HG03064 (cell line): ENCODE data around the gene MEAF6.
A peak's percentile ranks its signal among the peaks of the same experiment; 100 is the strongest.

Experiments used
- ATAC-seq: cut with Tn5 transposase; IDR thresholded peaks from one replicate; pipeline ENCODE4 v1.9.1; 2021; ENCODE audit warnings: low read depth; ENCODE audit not compliant: unreplicated experiment

The MEAF6 gene

DNA sequence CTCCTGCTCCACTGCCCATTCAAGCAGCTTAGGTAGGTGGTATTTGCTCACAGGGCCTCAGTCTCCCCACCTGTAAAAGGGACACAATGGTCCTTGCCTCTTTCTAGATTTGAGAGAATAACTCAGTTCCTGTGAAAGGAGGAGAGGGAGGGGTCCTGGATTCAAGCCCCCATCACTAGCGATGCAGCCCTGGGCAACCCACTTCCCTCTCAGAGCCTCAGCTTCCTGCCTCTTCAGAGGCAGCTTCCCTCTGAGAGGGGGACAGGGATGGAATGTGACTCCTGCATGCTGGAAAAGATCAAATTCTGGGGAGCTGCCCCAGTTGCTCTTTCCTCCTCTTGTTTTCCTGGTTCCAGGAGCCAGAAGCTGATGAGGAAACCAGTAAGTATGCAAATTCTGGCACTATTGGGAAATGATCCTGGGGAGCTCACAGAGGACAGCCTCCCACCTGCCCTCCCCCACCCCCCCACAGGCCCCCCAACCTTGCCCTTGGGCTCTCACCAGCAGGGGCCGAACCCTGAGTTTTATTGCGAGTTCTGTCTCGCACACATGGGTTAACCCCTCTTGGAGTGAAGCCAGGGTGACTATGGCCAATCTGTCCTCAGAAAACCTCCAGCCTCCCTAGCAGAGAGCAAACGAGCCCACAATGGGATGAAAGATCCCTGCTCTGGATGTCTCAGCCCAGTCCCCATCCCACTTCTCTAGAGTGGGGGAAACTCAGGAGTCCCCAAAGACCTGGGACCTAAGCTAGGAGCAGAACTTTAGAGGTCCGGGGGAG is 28.5 kb downstream of the MEAF6 start:
- ATAC-seq = no peak

DNA sequence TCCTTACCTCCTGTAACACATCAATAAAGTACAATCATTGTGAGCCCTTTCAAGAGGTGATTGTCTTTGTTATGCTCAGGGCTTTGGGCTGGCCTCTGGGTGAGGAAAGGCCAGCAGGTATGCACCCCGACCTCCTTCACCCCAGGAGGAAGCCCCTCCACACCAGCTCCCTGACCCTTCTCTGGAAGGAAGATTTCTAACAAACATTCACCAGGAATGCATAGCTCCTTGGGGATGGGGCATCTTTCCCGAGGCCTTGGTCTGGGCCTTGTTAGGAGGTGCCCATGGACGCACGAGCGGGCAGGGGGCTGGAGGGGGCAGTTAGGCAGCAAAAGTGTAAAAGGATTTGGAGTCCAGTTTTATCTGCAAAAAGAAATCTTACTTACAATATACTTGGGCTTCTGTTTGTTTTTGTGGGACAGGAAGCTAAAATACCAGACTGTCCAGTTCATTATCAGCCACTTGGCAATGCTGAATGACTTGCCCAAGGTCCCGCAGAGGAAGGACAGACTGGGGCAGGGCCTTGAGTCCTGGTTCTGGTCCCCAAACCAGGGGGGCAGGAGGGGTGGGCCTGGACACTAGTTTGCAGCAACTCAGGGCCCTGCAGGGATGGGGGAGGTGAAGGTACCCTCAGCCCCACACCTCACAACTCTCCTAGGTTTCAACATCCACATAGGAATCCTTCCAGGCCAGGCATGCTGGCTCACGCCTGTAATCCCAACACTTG is 30.1 kb downstream of the MEAF6 start:
- ATAC-seq = no peak

DNA sequence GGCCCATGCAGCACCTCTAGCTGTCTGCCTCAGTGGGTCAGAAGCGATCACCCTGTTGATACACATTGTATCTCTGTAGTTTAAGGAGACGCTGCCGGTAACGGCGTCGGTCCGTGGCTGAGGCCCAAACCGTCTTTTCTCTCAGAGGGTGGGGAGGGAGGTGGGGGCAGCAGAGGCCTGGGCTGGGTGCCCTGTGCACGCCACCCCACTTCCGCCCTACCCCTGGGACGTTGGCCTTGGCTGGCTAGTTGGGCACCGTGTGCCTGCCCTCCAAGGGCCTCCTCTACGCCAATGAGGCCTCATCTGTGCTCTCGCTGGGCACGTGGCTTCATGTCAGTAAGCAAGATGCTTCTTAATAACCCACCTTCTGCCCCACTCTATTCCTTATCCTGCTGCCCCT is 30.8 kb downstream of the MEAF6 start:
- ATAC-seq = no peak

DNA sequence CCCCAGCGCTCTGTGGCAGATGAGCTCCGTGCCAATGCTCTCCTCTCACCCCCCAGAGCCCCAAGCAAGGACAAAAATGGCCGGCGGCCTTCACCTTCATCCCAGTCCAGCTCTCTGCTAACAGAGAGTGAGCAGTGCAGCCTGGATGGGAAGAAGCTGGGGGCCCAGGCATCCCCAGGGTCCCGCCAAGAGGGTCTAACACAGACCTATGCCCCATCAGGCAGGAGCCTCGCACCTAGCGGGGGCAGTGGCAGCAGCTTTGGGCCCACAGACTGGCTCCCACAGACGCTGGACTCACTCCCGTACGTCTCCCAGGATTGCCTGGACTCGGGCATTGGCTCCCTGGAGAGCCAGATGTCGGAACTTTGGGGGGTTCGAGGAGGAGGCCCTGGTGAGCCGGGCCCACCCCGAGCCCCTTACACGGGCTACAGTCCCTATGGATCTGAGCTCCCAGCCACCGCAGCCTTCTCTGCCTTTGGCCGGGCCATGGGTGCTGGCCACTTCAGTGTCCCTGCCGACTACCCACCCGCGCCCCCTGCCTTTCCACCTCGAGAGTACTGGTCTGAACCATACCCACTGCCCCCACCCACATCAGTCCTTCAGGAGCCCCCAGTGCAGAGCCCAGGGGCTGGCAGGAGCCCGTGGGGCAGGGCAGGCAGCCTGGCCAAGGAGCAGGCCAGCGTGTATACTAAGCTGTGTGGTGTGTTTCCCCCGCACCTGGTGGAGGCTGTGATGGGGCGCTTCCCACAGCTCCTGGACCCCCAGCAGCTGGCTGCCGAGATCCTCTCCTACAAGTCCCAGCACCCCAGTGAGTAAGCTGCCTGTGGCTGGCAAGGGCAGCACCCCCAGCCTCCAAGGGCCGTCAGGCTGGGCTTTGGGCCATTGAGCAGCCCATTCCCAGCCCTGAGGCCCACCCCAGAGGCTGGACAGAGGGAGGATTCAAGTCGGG is 31.5 kb downstream of the MEAF6 start:
- ATAC-seq = no peak

- ATAC-seq = no peak
Measured at GRCh38 chr1:37482004-37482785, 32.4 kb downstream of the MEAF6 start.

DNA sequence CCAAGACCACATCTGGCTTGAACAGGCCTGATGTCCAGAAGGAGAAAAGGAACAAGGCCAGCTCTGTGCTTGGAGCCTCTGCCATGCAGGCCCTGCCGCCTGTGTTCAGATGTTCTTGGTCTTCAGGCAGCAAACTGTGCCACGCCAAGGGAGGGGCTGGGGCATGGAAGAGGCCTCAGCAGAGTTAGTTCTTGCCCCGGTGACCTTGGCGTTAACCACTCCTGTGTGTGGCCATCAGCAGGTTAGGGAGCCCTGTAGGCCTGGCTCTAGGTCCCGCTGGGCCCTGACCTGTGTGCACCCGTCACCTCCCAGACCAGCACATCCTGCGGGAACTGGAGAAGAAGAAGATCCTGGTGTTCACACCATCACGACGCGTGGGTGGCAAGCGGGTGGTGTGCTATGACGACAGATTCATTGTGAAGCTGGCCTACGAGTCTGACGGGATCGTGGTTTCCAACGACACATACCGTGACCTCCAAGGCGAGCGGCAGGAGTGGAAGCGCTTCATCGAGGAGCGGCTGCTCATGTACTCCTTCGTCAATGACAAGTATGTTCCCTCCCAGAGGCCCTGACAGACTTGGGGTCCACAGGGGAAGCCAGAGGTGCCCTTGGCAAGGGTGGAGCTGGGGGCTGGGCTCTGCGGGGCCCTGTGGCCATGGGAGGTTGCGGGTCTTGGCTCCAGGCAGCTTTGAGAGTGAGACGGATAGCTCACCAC is 33.1 kb downstream of the MEAF6 start:
- no peak for ATAC-seq

DNA sequence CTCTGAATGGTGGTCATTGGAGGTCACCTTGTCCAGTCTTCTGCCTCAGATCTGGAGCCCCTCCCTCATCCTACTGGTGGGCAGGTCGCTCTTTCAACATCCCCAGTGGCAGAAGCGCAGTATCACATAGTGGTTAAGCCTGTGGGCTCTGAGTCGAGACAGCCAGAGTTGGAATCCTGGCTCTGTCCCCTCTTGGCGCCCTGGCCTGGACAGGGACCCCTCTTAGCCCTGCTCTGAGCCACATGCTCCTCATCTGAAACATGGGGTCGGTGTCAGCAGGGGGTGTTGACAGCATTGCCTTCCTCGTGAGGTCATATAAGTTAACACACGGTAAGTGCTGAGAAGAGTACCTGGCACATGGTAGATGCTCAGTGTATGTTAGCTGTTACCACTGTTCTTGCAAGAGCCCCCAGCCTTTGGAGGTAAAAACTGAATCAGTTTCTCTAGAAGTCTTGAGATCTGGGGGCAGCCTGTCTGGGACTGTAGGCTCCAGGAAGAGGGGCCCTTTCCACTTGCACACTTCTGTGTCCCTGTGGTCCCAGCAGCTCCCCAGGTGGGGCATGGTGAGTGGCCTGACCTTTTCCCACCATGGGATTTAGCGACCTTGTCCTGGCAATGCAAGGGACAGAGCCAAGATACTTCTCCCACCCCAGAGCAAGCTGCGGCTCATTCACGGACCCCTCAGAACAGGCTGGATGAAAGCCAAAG is 33.8 kb downstream of the MEAF6 start:
- no peak for ATAC-seq

GRCh38 chr1:37480125-37480466 is 34.5 kb downstream of the MEAF6 start:
- no peak for ATAC-seq

- ATAC-seq = peak; percentile 42
Measured at GRCh38 chr1:37479255-37480124, 35.1 kb downstream of the MEAF6 start.

DNA sequence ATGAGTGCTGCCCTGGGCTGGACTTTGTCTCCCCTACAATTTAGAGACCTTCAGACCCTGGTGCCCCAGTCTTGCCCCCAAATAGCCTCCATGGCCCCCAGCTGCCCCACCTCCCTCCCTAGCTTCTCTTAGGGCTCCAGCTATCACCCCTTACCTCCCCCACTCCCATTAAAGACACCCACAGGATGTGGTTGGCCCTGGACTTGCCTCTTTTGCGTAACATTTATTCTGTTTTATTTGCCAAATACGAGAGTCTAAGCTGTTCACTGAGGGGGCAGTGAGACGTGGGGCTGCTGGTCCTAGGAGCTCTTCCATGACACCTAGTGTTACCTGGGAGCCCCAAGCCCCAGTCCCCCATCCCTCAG is 35.7 kb downstream of the MEAF6 start:
- no peak for ATAC-seq

DNA sequence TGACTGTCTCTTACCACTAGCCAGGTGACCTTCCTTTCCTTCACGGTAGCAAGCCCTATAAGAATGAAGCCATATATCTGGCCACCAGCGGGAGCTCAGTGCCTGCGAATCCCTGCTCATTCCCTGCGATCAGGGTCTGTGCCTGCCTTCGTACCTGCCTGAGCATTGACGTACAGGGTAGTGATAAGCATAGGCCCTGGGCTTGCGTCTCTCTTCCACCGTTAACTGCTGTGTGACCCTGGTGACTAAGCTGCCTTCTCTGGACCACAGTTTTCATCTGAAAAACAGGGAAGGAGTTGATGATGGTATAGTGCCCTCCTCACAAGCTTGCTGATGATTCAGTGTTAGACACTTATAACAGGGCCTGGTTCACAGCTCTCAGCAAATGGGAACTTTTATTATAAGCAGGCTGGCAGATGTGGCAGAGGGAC is 36.1 kb downstream of the MEAF6 start:
- ATAC-seq = no peak

GRCh38 chr1:37477946-37478345 is 36.6 kb downstream of the MEAF6 start:
- no peak for ATAC-seq

DNA sequence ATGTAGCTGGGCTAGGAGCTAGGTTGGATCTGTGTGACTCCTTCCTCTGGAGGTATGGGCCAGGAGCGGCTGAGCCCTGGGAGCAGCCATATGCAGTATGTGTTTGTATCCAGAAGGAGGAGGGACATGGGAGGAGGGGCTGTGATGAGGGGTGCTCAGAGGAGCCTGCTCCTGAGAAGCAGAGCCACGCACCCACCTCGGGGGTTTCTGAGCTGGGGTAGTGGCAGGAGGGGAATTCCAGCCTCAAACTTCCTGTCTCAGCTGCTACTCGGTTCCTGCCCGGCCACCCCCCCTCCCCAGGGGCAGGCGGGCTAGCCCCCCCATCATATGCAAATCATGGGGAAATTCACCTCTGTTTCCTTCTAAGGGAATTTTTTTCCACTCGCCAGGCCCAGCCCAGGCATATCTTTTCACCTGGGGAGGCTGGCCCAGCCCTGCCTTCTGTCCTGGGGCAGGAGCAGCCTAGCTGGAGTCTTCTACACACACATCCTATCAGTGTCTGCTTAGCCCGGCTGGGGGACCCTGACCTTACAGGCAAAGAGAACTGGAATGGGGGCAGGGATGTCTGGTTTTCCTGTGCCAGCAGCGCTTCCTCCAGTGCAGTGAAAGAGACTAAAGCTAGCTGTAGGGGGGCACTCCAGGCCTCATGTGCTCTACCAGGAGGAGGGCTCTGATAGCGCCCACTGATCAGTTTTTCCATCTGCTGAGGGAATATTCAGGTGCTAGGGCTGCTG is 37.2 kb downstream of the MEAF6 start:
- no peak for ATAC-seq

- no peak for ATAC-seq
Measured at GRCh38 chr1:37476460-37477197, 37.9 kb downstream of the MEAF6 start.

DNA sequence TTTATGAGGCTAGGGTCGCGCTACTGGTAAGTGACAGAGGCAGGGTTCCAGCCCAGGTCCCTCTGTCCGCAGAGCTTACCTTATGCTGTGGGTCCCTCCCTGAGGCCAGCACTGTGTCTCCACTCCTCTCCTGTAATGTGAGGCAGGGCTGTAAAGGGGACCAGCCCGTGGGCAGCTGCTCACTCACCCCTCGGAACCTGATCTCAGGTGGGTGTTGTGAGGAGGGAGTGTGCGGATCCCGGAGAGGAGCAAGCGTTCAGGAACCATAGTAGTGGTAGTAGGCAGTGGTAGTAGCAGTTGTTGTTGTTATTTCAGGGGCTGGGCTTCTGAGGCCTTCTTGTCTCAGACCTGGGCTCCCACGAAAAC is 38.5 kb downstream of the MEAF6 start:
- no peak for ATAC-seq

DNA sequence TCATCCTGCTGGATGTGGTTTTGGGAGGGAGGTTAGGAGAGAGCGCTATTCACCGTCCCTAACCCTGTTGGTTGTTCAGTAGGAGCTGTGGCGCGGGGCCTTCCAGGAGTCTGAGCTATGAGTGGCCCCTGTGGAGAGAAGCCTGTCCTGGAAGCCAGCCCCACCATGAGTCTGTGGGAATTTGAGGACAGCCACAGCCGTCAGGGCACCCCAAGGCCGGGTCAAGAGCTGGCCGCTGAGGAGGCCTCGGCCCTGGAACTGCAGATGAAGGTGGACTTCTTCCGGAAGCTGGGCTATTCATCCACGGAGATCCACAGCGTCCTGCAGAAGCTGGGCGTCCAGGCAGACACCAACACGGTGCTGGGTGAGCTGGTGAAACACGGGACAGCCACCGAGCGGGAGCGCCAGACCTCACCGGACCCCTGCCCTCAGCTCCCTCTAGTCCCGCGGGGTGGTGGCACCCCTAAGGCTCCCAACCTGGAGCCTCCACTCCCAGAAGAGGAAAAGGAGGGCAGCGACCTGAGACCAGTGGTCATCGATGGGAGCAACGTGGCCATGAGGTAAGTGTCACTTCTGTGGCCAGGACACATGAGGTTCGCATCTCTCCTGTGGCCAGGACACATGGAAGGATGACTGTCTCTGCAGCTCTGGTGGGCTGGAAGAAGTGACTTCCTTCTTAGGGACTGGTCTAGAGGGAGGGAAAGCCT is 39.0 kb downstream of the MEAF6 start:
- no peak for ATAC-seq
